T-helper 2 cell treated with Interferon-gamma antibody and Interleukin-4, amounts not matched to agents 100 ng/mL and 5 ng/mL, for 36 hours (primary cell): Measurements from ENCODE around the gene LRRC15. TPM values are rescaled to one million over a fixed set of nuclear protein-coding genes. Genes with fewer than 3 reads are reported as not detected.

Source experiments
- intact Hi-C: fragments of 100-400 bp; cut with micrococcal nuclease; formaldehyde crosslinking; loops from one replicate; pipeline ENCODE4 v1.15.1; 2023
- total RNA-seq: library from RNA; stranded (reverse); gene quantifications from 2 replicates; pipeline ENCODE4 v1.2.3, GENCODE V29; 2022

Gene LRRC15
- total RNA-seq, 1 donor from 2014 or later: not detected

DNA sequence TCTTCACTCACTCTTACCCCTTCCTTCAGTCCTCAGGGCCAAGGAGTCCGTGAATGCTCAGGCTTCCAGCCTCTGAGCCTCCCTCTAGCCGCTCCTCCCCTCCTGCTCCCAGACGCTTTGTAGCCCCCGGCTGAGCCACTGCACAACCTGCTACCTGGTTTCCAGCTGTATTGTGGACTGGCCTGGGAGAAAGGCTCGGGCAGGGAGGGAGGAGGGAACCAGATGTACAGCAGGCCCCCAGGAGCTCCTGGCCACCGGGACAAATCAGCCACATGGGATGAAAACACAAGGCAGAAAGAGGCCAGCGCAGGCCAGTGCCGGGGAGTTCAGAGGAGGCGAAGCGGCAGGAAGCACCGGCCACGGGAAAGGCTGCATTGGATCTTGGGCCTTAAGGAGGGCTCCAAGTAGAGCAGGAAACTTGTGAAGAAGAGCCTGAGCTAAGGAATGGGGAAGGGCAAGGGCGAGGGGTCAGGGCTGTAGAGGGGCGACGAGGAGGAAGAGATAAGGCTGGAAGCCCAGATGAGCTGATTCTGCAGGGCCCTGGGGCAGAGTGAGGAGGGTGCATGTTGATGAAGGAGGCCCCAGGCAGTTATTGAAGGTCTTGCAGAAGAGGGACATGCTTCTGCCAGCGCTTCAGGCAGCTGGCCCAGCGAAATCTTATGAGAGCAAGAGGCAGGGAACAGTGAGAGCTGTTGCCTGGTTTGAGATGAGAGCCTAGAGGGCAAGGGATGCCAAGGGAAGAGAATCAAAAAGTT is 32.8 kb downstream of the LRRC15 start:
- intact Hi-C loops: loop anchor here (10.0 kb wide), 1 partner anchor 138 kb away; no protein-coding TSS in a partner anchor

DNA sequence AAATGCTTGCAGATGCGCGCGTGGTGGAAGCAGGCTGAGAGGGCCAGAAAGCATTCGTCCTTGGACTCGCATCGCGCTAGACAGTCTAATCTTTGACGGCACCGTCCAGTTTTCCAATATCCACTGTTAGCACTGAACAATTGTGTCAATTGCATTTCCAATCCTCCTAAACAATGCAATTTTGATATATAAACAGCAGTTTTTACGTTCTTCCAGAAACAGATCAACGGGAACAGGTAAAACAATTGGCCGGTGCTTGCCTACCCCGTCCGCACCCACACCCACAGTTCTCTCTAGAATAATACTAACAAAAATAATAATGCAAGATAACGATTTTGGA is 35.6 kb downstream of the LRRC15 start:
- intact Hi-C loops: loop anchor here (1.0 to 10.0 kb wide), 6 partner anchors 63 to 557 kb away; no protein-coding TSS in a partner anchor

- intact Hi-C loops: loop anchor here (1.0 to 10.0 kb wide), 6 partner anchors 63 to 556 kb away; no protein-coding TSS in a partner anchor
These were observed 36.1 kb downstream of the LRRC15 start for GRCh38 chr3:194333212-194333980.

DNA sequence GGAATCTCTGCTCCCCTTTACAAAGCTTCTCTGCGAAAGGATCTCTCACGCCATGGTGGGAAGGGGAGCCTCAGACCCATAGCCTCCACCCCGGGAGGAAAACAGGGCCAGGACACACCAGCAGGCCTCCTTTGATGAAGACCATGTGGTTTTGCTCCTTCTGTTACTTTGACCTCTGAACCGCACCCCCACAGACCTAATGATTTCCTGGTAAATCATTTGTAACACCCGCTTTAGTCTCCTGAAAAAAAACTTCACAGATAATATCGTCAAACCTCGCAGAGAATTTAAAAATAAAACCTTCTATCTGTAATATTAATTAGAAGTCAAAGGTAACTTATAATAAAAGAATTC is 36.7 kb downstream of the LRRC15 start:
- intact Hi-C loops: loop anchor here (1.0 to 10.0 kb wide), 6 partner anchors 64 to 556 kb away; no protein-coding TSS in a partner anchor

DNA sequence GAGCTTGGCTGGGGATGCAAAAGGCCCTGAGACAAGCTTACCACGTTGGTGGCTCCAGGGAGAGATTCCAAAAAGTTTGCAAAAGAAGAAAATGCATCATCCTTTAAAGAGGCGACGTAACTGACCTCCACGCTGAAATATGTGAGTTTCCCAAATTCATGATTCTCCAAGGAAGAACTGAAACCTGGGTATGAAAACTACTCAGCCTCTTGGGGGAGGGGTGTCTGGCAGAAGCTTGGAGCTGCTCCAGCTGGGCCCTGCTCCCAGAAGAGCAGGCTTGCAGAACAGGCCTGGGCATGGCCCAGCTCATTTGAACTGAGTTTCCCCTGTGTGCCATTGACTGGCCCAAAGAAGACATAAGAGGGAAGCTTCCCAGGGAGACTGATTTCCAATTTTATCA is 39.0 kb downstream of the LRRC15 start:
- intact Hi-C loops: loop anchor here (5.0 to 10.0 kb wide), 2 partner anchors 144 to 553 kb away; no protein-coding TSS in a partner anchor

DNA sequence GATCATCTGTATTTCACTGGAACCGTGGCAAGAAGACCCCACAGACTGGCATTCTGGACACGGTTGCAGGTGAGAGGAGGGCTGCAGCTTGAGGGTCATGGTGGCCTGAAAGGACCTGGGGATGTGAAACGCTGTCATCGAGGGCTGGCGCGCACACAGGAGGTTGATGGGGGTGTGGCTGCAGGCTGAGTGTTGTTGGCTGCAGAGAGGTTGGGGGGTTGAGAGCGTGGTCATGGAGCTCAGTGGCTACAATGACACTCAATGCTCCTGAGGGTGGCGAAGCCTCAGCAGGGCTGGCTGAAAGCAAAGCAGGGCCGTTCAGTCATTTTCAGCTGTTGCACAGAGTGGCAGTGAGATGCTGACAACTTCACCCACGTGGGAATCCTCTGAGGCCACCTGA is 39.4 kb downstream of the LRRC15 start:
- intact Hi-C loops: loop anchor here (5.0 to 10.0 kb wide), 2 partner anchors 145 to 553 kb away; no protein-coding TSS in a partner anchor

- intact Hi-C loops: no loop called here
These were observed 40.0 kb downstream of the LRRC15 start for GRCh38 chr3:194329583-194329965.

GRCh38 chr3:194328942-194329582 is 40.5 kb downstream of the LRRC15 start:
- intact Hi-C loops: no loop called here

GRCh38 chr3:194328053-194328657 is 41.4 kb downstream of the LRRC15 start:
- intact Hi-C loops: no loop called here

DNA sequence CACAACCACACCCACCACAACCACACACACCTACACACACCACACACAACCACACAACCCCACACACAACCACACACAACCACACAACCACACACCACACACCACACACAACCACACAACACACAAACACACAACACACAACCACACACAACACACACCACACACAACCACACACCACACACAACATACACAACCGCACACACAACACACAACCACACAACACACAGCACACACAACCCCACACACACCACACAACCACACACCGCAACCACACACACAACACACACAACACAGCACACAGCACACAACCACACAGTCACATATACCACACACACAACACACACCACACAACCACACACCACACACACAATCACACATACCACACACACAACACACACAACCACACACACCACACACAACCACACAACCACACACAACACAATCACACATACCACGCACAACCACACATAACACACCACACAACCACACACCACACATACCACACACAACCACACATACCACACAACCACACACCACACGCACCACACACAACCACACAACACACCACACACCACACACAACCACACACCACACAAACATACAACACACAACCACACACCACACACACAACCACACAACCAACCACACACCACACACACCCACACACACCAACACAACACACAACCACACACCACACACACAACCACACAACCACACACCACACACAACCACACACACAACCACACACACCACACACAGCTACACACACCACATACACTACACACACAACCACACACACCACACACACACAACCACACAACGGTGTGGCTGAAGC is 42.1 kb downstream of the LRRC15 start:
- intact Hi-C loops: no loop called here

GRCh38 chr3:194326968-194327217 is 42.6 kb downstream of the LRRC15 start:
- intact Hi-C loops: no loop called here

- intact Hi-C loops: no loop called here
These were observed 43.2 kb downstream of the LRRC15 start for GRCh38 chr3:194326192-194326967.

- intact Hi-C loops: no loop called here
These were observed 44.0 kb downstream of the LRRC15 start for GRCh38 chr3:194325424-194326153.

DNA sequence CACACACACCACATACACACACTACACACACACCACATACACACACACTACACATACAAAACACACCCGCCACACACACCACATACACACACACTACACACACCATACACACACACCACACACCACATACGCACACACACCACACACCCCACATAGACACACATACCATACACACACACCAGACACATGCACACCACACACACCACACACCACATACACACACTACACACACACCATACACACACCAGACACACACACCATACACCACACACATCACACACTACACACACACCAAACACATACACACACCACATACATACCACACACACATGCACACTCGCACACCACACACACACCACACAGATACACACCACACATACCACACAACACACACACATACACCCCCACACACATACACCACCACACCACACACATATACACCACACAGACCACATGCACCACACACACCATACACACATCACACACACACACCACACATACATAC is 44.7 kb downstream of the LRRC15 start:
- intact Hi-C loops: no loop called here

GRCh38 chr3:194323785-194324735 is 45.5 kb downstream of the LRRC15 start:
- intact Hi-C loops: no loop called here

DNA sequence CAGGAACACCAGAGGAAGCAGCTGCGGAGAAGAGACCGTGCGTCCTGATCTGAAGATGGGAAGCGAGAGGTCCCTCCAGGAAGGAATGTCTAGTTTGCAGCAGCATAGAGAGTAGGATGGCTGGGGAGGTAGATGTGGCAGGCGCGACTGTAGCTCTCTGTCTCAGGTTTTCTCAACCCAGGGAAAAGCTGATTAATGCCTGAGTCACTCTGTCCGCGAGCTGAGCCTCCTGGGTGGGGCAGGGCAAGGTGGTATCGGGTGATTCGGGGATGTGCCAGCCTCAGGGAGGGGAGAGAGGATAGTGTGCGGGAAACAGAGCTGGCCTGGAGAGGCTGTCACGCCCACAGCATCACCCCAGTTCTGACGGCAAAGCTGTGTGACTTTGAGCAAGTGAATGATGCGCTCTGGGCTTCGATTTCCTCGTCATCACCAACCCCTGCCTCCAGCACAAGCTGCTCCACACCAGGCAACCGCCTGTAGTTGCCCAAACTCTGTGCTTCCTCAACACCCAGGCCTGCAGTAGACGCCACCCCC is 46.8 kb downstream of the LRRC15 start:
- intact Hi-C loops: no loop called here

- intact Hi-C loops: no loop called here
These were observed 47.6 kb downstream of the LRRC15 start for GRCh38 chr3:194321693-194322640.
